GM21390 (cell line): ENCODE measurements around the gene KLHL11.
"Not testable (repeated sequence)": the region's sequence is repeated elsewhere in the genome, so short reads cannot be mapped to it uniquely, and the experiment has no call there.

Source experiments
- ATAC-seq: cut with Tn5 transposase; IDR thresholded peaks from one replicate; pipeline ENCODE4 v1.9.1; 2021; ENCODE audit not compliant: unreplicated experiment

KLHL11 gene

DNA sequence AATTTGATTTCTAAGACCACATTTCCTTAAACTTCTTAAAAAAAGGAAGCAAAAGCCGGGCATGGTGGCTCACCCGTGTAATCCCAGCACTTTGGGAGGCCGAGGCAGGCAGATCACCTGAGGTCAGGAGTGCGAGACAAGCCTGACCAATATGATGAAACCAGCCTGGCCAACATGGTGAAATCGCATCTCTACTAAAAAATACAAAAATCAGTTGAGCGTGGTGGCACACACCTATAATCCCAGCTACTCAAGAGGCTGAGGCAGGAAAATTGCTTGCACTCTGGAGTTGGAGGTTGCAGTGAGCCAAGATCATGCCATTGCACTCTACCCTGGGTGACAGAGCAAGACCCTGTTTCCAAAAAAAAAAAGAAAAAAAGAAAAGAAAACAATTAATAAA is 24.4 kb downstream of the KLHL11 start:
- ATAC-seq = not testable (repeated sequence)

GRCh38 chr17:41839448-41839847 is 25.8 kb downstream of the KLHL11 start:
- not testable (repeated sequence) for ATAC-seq

DNA sequence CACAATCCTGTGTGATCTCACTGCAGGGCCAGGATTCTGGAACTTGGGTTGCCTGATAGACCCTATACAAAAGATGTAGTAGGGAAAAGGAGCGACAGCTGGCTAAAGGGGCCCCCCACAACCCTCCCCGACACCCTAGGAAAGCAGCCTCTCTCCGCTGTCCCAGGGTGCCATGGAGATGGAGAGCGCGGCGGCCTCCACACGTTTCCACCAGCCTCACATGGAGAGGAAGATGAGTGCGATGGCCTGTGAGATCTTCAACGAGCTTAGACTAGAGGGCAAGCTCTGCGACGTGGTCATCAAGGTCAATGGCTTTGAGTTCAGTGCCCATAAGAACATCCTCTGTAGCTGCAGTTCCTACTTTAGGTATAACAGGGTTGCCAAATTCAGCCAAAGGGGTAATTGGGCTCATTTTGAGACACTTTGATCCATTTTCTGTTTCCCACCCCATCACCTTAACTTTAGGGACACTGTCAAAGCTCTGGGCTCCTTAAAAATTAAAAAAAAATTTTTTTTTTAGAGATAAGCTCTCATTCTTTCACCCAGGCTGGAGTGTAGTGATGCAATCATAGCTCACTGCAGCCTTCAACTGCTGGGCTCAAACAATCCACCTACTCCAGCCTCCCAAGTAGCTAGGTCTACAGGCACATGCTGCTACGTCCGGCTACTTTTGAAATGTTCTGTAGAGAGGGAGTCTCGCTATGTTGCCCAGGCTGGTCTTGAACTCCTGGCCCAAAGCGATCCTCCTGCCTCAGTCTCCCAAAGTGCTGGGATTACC is 27.3 kb downstream of the KLHL11 start, which contains the start of gene KLHL10:
KLHL10 (plus strand) TSS at position 65 of the 778 bp plus-strand sequence; CDS start at position 173, 108 bp downstream.
- ATAC-seq = no peak

DNA sequence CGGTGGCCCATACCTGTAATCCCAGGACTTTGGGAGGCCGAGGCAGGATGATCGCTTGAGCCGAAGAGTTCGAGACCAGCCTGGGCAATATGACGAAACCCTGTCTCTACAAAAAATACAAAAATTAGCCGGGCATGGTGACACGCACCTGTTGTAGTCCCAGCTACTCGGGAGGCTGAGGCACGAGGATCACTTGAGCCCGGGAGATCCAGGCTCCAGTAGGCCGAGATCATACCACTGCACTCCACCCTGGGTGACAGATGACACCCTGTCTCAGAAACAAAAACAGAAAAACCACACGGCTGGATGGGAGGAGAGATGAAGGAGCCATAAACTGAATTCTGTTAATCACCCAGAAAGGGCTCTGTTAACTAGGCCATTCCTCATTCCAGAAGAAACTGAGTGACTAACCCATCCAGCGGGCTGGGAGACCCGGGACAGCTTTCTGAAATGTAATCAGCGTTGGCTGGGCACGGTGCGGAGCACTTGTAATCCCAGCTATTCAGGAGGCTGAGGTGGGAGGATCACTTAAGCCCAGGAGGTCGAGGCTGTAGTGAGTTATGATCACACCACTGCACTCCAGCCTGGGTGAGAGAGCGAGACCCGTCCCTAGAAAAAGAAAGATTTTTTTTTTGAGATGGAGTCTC is 28.6 kb downstream of the KLHL11 start:
- ATAC-seq = no peak

DNA sequence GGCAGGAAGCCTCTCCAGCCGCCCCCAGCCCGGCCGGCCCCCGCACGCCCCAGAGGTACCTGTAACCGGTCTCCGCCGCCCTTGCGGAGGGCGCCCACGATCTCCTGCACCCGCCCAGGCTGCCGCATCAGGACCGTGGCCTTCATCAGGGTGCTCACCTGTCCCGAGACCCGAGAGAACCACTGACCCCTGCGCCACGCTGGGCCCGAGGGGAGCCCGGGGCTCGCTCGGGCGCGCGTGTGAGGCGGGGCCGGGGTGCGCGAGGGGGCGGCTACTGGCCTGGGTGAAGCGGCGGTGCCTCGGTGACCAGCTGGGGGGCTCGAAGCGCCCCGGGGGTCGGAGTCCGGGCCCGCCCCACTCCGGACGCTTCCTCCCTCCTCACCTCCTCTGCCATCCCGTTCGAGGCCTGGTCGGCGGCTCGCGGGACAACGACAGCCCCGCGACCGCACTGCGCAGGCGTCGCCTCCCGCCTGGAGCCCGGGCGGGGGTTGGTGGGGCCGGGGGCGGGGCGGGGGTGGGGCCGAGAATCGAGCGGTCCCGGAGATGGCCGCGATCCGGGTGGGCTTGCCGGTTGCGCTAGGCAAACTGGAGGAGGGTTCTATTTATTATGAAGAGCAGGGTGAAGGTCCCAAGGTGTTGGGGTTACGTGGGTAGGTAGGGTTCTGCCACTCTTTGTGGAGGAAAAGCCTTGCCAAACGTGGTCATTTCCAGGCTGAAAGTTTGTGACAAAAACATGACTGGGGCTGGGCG is 29.2 kb downstream of the KLHL11 start, which contains the start of gene NT5C3B:
NT5C3B (minus strand) TSS at position 433 of the 750 bp plus-strand sequence; CDS start at position 394, 39 bp downstream.
- no peak for ATAC-seq

GRCh38 chr17:41835214-41835799 is 29.9 kb downstream of the KLHL11 start:
- ATAC-seq = no peak

DNA sequence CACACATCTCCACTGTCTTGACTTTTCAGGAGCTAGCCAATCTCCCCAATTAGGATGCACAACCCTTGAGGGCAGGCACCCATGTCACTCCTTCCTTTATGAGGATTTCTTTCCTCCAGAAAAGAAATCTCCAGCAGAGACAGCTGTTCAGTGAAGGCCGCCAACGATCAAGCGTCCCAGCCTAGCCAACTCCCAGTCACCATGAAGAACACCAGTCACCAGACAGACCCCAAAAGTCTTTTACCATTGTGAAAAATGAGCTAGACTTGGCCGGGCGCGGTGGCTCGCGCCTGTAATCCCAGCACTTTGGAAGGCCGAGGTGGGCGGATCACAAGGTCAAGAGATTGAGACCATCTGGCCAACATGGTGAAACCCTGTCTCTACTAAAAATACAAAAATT is 35.3 kb downstream of the KLHL11 start:
- ATAC-seq = not testable (repeated sequence)

DNA sequence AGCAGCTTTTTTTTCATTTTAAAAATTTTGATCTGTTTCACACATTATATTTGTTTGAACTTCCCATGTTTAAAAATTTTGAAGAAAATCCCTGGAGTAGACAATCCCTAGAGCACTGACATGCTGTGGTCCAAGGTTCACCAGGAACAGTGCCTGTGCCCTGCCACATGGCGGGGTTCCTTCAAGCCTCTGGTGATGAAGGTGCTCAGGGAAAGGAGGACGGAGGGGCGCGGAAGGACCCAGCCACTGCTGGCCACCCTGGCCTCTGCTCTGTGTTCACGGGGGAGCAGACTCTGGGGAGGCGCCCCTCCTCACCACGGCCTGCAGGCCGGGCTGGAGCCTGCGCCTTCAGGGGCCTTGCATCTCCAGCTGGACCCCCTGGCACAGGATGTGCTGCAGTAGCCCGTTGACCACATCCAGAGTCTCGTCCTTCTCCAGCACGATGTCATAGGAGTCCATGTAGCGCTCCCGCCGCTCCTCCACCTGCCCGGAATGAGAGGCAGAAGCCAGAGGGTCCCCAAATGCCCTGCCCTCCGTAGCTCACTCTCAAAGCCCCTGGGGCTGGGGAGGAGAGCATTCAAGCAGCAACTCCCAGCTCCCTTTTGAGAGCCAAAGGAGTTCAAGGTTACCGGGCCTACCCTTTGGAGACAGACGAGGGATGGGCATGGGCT is 39.9 kb downstream of the KLHL11 start:
- no peak for ATAC-seq

GRCh38 chr17:41824086-41824485 is 41.1 kb downstream of the KLHL11 start:
- ATAC-seq = no peak

GRCh38 chr17:41823580-41823979 is 41.6 kb downstream of the KLHL11 start:
- ATAC-seq = no peak

DNA sequence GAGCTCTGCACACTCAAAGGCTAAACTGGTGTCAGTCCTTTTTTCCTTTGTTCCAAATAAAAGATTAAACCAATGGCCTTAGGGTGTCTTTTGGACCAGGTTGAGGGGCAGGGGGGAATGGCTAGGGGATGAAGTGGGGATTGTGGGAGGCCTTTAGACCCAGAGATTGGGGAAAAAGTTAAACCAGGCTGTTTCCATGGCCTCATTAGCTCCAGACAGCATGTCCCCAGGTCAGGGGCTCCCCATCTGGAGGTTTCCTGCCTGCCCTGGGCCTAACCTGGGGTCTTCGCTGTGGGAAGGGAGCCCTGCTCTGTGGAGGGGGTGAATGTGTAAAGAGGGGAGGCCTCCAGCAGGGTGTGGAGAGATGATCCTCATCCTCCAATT is 42.1 kb downstream of the KLHL11 start:
- ATAC-seq = no peak

DNA sequence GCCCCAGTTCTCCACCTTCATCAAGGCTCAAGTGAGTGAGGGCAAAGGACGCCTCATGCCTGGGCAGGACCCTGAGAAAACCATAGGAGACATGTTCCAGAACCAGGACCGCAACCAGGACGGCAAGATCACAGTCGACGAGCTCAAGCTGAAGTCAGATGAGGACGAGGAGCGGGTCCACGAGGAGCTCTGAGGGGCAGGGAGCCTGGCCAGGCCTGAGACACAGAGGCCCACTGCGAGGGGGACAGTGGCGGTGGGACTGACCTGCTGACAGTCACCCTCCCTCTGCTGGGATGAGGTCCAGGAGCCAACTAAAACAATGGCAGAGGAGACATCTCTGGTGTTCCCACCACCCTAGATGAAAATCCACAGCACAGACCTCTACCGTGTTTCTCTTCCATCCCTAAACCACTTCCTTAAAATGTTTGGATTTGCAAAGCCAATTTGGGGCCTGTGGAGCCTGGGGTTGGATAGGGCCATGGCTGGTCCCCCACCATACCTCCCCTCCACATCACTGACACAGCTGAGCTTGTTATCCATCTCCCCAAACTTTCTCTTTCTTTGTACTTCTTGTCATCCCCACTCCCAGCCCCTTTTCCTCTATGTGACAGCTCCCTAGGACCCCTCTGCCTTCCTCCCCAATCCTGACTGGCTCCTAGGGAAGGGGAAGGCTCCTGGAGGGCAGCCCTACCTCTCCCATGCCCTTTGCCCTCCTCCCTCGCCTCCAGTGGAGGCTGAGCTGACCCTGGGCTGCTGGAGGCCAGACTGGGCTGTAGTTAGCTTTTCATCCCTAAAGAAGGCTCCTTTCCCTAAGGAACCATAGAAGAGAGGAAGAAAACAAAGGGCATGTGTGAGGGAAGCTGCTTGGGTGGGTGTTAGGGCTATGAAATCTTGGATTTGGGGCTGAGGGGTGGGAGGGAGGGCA is 42.7 kb downstream of the KLHL11 start:
- ATAC-seq = no peak

DNA sequence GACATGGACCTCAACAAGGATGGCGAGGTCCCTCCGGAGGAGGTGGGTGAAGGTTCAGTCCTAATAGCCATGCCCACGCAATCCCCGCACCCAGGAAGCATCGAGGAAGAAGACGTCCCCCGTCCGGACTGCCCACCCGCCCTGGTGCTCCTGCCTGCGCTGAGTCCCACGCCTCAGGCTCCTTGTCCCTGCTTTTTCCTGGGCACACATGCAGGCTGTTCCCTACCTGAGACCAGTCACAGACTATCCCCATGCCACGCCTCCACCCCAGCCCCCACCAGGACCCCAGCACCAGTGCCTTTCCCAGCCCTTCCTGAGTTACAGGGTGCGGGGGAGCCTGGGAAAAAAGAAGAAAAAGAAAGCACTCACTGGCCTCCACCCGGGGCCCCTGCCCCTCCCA is 43.4 kb downstream of the KLHL11 start:
- ATAC-seq = no peak

DNA sequence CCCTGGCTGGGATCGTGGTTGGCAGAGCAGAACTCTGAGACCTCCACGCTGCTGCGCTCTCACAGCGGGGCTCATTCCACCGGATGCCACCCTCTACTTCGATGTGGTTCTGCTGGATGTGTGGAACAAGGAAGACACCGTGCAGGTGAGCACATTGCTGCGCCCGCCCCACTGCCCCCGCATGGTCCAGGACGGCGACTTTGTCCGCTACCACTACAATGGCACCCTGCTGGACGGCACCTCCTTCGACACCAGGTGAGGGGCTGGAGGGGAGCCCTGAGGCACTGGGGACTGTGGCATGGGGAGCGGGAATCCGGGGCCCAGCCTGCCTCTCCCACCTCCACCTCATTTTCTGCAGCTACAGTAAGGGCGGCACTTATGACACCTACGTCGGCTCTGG is 47.2 kb downstream of the KLHL11 start:
- ATAC-seq = no peak

DNA sequence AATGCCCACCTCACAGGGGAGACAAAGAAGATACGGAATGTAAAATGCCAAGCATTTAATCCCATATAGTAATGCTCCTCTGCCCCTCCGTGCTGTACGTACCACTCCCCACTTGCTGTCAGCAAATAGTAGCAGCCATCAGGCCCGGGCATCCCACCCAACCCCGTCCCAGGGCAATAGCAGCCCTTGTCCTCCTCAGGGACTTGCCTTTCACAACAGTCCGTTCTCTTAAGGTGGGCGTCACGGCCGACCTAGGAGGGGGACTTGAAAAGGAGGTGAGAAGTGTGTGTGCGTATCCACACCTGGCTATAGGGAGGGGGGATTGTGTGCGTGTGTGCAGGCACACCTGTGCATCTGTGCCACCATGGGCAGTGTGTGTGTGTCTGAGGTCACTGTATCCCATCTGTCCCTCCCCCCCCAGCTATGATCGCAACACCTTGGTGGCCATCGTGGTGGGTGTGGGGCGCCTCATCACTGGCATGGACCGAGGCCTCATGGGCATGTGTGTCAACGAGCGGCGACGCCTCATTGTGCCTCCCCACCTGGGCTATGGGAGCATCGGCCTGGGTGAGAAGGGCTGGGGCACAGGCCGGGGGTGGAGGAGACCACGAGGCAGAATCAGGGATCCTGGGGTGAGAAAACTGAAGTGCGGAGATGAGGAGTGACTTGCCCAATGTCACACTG is 48.4 kb downstream of the KLHL11 start:
- ATAC-seq = no peak

GRCh38 chr17:41814195-41814594 is 51.0 kb downstream of the KLHL11 start:
- no peak for ATAC-seq

DNA sequence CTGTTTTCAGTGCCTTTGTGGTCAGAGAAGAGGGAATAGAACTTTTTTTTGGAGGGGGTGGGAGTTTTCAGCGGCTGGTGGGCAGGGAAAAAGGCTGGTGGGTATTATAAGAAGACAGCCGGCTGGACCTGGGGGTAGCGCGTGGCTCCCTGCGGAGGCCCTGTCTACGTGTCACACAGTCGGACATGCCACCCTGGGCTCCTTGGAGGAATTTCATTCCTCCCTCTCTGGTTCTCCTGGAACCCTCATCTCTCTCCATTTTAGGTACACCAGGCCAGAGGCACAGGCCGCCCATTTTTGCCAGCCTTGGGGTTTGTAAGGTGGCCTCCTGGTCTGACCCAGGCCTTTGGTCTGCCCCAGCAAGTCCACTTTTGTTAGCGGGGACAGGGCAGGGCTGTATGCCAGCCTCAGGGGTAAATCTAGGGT is 51.5 kb downstream of the KLHL11 start:
- ATAC-seq = no peak

- ATAC-seq = no peak
Measured at GRCh38 chr17:41813152-41813680, 52.0 kb downstream of the KLHL11 start.
